Effector memory CD4-positive, alpha-beta T cell (primary cell): ENCODE measurements around the gene ADRA1B.

Experiments
- DNase-seq, 3 donors: peaks; one replicate each; pipeline ENCODE4 v3.0.0-alpha.2; 2020
- H3K27ac ChIP-seq: 2 replicates; pipeline ENCODE4 v1.7.0; 2013; ENCODE audit warnings: mild to moderate bottlenecking, low read length, moderate library complexity; ENCODE audit not compliant: insufficient read depth, poor library complexity, severe bottlenecking
- H3K27me3 ChIP-seq: replicated peaks from 2 replicates; pipeline ENCODE4 v1.7.0; 2013; ENCODE audit warnings: mild to moderate bottlenecking, low read length; ENCODE audit not compliant: insufficient read depth, control insufficient read depth, poor library complexity, severe bottlenecking
- H3K36me3 ChIP-seq: 2 replicates; pipeline ENCODE4 v1.7.0; 2013; ENCODE audit warnings: mild to moderate bottlenecking, low read length, moderate library complexity; ENCODE audit not compliant: control insufficient read depth, insufficient read depth
- H3K4me1 ChIP-seq: 2 replicates; pipeline ENCODE4 v1.7.0; 2013; ENCODE audit warnings: low read length, mild to moderate bottlenecking; ENCODE audit not compliant: control insufficient read depth, insufficient read depth, poor library complexity, severe bottlenecking
- H3K4me3 ChIP-seq: 2 replicates; pipeline ENCODE4 v1.7.0; 2013; ENCODE audit warnings: low read length, low read depth, mild to moderate bottlenecking; ENCODE audit not compliant: insufficient read depth, poor library complexity, severe bottlenecking
- H3K9me3 ChIP-seq: 2 replicates; pipeline ENCODE4 v1.7.0; 2013; ENCODE audit warnings: mild to moderate bottlenecking, low read length, moderate library complexity; ENCODE audit not compliant: control insufficient read depth

The ADRA1B gene

DNA sequence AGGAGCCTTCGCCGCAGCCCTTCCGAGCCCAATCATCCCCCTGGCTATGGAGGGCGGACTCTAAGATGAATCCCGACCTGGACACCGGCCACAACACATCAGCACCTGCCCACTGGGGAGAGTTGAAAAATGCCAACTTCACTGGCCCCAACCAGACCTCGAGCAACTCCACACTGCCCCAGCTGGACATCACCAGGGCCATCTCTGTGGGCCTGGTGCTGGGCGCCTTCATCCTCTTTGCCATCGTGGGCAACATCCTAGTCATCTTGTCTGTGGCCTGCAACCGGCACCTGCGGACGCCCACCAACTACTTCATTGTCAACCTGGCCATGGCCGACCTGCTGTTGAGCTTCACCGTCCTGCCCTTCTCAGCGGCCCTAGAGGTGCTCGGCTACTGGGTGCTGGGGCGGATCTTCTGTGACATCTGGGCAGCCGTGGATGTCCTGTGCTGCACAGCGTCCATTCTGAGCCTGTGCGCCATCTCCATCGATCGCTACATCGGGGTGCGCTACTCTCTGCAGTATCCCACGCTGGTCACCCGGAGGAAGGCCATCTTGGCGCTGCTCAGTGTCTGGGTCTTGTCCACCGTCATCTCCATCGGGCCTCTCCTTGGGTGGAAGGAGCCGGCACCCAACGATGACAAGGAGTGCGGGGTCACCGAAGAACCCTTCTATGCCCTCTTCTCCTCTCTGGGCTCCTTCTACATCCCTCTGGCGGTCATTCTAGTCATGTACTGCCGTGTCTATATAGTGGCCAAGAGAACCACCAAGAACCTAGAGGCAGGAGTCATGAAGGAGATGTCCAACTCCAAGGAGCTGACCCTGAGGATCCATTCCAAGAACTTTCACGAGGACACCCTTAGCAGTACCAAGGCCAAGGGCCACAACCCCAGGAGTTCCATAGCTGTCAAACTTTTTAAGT, 819 bp downstream of the ADRA1B start:
- no peak overlapping the region for H3K4me3 ChIP-seq
- no peak for DNase-seq
- no peaks in the 10 kb centered on the region for H3K4me1 ChIP-seq
- peaks cover 5% of the 10 kb centered on the region for H3K27me3 ChIP-seq
- no peaks in the 10 kb centered on the region for H3K36me3 ChIP-seq
- no peak overlapping the region for H3K27ac ChIP-seq
- H3K9me3 ChIP-seq, result no peaks in the 10 kb centered on the region

DNA sequence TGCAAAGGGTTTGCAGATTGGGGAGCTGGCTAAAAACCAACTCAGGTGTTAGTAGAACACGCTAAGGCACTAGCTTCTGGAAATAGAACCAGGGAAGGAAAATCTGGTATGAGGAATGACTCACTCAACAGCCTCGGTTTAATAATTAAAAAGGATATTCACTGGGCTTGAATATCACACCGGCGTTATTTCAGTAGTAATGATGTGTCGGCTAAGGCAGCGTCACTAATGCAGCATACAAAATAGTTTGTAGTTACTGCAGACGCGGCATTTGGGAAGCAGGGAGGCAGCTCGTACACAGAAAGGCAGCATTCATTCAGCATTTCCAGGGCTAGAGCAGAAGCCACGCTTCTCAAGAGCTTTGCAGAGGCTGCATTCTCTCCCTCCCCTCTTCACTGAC, 1.7 kb downstream of the ADRA1B start:
- Histone ChIP-seq H3K9me3 (no peaks in the 10 kb centered on the region), H3K4me1 (no peaks in the 10 kb centered on the region), H3K4me3 (no peak overlapping the region), H3K27me3 (peaks cover 5% of the 10 kb centered on the region), H3K36me3 (no peaks in the 10 kb centered on the region), H3K27ac (no peak overlapping the region)
- no peak for DNase-seq

DNA sequence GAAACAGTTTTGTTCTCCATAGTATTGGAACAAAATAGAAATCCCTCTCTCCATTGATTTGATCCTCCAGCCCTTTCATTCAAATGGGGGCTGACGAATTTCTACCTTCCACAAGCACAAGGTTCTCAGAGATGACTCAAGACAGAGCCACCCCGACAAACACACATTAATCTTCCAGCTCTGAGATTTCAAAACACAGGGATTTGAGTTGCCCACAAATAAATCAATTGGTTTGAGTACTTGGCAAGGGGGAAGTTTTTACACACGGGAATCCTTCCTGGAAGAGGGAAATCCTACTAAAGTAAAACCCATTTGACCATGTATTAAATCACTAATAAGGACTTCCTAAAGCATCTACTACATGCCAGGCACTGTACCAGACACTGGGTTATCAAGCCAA, 5.4 kb downstream of the ADRA1B start:
- Histone ChIP-seq H3K27me3 (peaks cover 5% of the 10 kb centered on the region), H3K36me3 (no peaks in the 10 kb centered on the region), H3K9me3 (no peaks in the 10 kb centered on the region), H3K4me1 (no peaks in the 10 kb centered on the region), H3K27ac (no peak overlapping the region), H3K4me3 (no peak overlapping the region)
- DNase-seq, result no peak

DNA sequence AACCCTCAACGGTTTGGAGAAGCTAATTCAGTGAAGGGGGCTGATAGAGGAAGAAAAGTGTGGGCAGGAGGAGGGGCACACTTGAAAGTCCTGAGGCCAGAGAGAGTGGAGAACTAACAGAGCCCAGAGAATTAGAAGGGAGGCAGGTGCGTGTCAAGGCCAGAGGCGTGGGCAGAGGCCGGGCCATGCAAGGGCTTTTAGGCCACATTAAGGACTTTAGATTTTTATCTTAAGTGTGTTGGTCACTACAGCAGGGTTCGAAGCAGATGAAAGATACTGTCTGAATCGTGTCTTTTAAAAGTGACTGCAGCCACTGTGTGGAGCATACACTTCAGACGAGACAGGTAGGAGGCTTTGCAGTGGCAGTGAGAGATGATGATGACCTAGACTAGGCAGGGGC, 6.7 kb downstream of the ADRA1B start:
- no peak overlapping the region for H3K4me3 ChIP-seq
- no peaks in the 10 kb centered on the region for H3K9me3 ChIP-seq
- H3K36me3 ChIP-seq, result no peaks in the 10 kb centered on the region
- H3K27me3 ChIP-seq, result peaks cover under 1% of the 10 kb centered on the region
- no peak for DNase-seq
- no peaks in the 10 kb centered on the region for H3K4me1 ChIP-seq
- no peak overlapping the region for H3K27ac ChIP-seq

DNA sequence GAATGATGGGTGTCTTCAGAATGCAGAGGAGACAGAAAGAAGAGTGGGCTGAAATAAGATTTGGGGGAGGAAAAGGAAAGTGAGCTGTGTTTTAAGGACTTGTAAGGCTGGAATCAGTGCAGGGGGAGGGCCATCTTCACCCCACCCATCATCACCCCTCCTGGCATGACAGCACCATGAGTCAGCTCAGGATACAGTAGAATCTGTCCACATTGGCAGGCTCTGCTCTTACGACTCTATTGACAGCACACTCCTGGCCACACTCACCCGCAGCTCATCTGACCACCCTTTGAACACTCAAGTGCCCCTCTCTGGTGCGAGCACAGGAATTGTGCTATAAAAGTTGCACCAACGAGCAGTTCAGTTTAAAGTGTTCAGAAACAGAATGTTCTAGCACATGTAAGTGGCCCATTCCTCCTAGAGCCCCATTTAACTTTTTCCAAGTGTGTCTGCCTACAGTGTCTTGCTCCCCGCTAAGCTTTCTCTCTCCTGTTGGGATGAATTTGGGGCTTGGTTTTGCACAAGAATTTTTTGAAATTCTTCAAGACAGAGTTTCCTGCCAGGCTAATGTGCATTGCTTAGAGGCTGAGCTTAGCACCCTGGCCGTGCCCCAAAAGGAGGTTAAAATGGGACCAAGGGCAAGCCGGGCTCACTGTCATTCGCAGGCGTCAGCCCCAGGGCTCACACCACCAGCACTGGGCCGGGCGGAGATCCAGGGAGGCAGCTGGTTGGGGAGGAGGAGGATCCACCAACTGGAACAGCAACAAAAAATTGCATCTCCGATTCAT, 12.0 kb downstream of the ADRA1B start:
- H3K9me3 ChIP-seq, result no peaks in the 10 kb centered on the region
- H3K4me1 ChIP-seq, result no peaks in the 10 kb centered on the region
- H3K4me3 ChIP-seq, result no peak overlapping the region
- no peak overlapping the region for H3K27ac ChIP-seq
- no peak for DNase-seq
- H3K36me3 ChIP-seq, result no peaks in the 10 kb centered on the region
- no peaks in the 10 kb centered on the region for H3K27me3 ChIP-seq

DNA sequence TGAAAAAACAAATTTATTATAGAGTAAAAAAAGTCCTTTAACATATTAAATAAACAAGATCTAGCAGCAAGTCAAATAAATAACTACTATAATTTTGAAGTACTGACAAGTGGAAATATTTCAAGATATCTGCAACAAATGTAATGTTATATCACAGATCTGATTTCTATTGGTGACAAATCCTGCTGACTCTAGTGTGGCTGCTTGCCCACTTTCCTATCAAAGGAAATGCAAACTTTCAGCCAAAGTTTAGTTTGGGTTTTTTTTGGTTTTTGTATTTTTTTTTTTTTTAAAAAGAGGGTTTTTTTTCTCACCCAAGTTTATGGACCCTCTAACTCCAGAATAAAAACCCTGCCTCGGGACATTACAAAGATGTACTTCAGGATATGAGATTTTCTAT, 12.9 kb downstream of the ADRA1B start:
- H3K4me1 ChIP-seq, result no peaks in the 10 kb centered on the region
- H3K27ac ChIP-seq, result no peak overlapping the region
- no peaks in the 10 kb centered on the region for H3K27me3 ChIP-seq
- DNase-seq, result no peak
- H3K9me3 ChIP-seq, result no peaks in the 10 kb centered on the region
- H3K36me3 ChIP-seq, result no peaks in the 10 kb centered on the region
- no peak overlapping the region for H3K4me3 ChIP-seq

DNA sequence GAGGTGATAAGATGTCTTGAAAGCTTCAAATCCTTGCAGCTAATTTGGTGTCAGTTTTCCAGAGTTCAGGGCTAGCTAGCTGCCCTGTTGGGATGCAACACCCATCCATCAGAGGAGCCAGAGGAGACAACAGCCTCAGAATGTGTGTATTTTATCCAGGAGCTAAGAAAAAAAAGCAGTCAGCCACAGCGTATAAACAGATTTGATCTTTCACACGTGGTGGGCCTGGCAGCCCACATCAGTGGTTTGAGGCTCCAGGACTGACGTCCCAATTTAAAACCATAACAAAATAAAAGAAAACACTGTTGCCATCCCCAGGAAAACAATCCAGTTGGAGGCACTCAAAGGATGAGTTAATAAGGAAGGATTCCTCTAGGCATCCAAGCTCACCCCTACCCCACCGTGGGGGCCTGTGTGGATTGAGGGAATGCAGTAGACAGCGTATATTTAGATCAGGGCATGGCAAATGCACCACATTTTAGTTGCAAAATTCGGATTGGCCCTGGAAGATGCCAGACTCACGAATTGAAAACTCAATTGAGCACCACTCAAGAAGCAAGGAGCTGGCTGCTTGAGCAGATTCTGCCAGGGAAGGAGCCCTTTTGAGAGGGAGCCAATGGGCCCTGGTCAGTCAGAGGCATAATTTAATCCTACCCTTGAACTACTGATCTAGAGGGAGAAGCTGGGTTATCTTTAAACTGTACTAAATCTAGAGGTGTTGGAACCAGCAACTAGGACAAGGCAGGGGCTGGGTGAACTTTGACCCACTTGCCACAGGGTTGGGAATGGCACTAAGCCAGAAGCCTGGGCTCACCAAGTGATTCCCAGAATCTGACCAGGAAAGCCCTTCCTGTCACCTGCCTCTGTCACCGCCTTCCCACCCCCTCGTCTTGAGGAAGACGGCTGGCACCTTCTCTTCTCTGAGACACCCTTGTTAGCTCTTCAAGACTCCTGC, 17.5 kb downstream of the ADRA1B start:
- H3K9me3 ChIP-seq, result no peaks in the 10 kb centered on the region
- no peaks in the 10 kb centered on the region for H3K27me3 ChIP-seq
- no peaks in the 10 kb centered on the region for H3K4me1 ChIP-seq
- H3K27ac ChIP-seq, result no peak overlapping the region
- no peak overlapping the region for H3K4me3 ChIP-seq
- no peak for DNase-seq
- H3K36me3 ChIP-seq, result no peaks in the 10 kb centered on the region

DNA sequence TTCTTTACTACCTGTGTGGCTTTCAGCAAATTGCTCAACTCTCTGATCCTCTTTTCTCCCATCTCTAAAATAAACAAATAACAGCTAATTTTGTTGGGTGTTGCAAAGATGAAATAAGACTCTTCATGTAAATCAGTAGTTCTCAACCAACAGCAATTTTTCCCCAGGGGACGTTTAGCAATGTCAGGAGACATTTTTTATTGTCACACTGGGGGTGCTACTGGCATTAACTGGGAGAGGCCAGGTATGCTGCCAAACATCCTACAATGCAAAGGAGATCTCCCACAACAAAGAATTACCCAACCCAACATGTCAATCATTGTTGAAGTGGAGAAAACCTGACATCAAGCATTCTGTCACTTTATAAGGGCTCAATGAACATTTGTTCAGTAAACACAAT, 19.7 kb downstream of the ADRA1B start:
- Histone ChIP-seq H3K27me3 (no peaks in the 10 kb centered on the region), H3K27ac (no peak overlapping the region), H3K4me3 (no peak overlapping the region), H3K4me1 (no peaks in the 10 kb centered on the region), H3K36me3 (no peaks in the 10 kb centered on the region), H3K9me3 (no peaks in the 10 kb centered on the region)
- DNase-seq, result no peak

DNA sequence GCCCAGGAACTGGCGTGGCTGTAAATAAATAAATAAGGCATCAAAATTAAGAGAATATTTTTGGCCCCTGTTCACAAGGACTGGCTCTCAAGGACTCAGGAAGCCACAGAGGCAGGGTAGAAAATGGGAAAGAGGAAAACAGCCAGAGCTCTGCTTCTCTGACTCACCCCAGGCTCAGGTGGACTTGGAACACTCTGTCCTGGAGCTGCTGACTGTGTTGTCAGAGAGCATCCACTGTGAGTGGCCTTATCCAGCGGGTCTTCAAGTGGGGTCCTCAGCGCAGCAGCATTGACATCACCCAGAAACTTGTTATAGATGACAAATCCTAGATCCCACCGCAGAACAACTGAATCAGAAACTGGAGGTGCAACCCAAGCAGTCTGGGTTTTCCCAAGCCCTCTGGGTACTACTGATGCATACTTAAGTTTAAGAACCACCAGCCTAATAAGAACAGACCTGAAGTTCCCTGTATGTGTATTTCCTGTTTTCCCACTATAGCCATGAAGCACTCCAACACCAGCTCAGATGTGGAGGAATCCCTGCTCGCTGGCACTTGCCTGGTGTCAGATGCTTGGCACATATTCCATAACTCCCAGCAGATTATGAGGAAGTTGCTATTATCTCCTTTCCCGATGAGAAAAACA, 20.5 kb downstream of the ADRA1B start:
- no peaks in the 10 kb centered on the region for H3K27me3 ChIP-seq
- no peak for DNase-seq
- no peaks in the 10 kb centered on the region for H3K36me3 ChIP-seq
- H3K9me3 ChIP-seq, result no peaks in the 10 kb centered on the region
- no peak overlapping the region for H3K4me3 ChIP-seq
- no peaks in the 10 kb centered on the region for H3K4me1 ChIP-seq
- no peak overlapping the region for H3K27ac ChIP-seq
